ENCODE data around the gene CALM3.

DNA sequence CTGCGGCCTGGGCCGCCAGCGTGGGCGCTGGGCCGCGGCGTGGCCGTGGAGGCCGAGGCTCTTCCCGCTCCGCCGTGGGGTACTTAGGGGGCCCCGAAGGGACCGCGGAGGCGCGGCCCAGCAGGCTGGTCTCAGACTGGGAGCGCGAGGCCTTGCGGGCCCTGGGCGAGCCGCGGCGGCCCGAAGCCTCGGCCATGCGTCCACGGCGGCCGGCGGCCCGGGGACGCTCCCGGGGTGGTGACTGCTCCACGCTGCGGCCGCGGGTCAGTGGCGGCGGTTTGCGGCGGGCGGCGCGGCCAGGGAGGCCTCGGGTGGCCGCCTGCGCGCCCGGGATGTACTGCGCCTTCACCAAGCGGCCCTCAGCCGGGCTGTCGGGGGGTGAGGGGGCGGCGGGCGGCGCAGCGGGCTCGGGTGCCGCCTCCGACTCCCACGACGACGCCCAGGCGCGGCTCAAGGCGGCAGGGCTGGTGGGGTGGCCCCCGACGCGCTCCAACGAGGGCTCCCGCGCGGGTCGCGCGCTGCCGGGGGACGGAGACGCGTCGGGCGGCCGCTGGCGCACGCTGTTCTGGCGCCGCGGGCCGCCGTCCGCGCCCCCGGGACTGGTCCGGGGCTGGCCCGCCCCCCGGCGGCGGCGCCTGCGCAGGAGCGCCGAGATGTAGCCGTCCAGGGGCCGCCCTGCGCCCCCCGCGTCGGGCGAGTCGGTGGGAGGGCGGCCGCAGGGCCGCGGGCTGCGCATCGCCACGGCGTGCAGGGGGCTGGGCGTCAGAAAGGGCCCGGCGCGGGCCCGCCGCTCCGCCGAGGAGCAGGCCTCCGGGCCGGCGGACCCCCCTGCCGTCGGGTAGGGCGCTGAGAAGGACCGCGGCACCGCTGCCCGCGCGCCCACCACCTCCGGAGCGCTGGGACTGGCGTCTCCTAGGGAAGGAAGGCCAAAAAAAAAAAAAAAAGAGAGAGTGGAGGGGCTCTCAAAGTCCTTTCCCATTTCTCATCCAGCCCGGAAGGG is 48.1 kb downstream of the CALM3 start:
- no peak for TF ChIP-seq EZH2 (IDR thresholded peaks at IDR 0.05; ENCODE audit: low read length)
- TF ChIP-seq, protein P1, sequence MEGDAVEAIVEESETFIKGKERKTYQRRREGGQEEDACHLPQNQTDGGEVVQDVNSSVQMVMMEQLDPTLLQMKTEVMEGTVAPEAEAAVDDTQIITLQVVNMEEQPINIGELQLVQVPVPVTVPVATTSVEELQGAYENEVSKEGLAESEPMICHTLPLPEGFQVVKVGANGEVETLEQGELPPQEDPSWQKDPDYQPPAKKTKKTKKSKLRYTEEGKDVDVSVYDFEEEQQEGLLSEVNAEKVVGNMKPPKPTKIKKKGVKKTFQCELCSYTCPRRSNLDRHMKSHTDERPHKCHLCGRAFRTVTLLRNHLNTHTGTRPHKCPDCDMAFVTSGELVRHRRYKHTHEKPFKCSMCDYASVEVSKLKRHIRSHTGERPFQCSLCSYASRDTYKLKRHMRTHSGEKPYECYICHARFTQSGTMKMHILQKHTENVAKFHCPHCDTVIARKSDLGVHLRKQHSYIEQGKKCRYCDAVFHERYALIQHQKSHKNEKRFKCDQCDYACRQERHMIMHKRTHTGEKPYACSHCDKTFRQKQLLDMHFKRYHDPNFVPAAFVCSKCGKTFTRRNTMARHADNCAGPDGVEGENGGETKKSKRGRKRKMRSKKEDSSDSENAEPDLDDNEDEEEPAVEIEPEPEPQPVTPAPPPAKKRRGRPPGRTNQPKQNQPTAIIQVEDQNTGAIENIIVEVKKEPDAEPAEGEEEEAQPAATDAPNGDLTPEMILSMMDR (optimal IDR thresholded peaks at IDR 0.05 in 1 of 3, IDR thresholded peaks at IDR 0.05 in 1 of 3, conservative IDR thresholded peaks at IDR 0.05 in 1 of 3; ENCODE audit: extremely low read depth in 1 of 3, insufficient read depth in 2 of 3, low read length in 3 of 3): no peak
